K562 (cell line): Measurements from ENCODE around the gene ANKRD65. TPM values are rescaled to one million over a fixed set of nuclear protein-coding genes. Genes with fewer than 3 reads are reported as not detected.

Experiments used
- BACH1 ChIP-seq: fragments of 200-800 bp; sonication (Bioruptor generic); IDR thresholded peaks from 2 replicates; pipeline ENCODE4 v1.6.1; 2016; ENCODE audit warnings: missing genetic modification characterization, missing compliant biosample characterization
- BRD9 ChIP-seq: fragments of 450-650 bp; IDR thresholded peaks from 2 replicates; pipeline ENCODE4 v1.6.1; 2018; ENCODE audit warnings: low read depth; ENCODE audit not compliant: partially characterized antibody
- DIDO1 ChIP-seq: fragments of 450-650 bp; IDR thresholded peaks from 2 replicates; pipeline ENCODE4 v1.6.1; 2016; ENCODE audit warnings: low read depth, missing biosample characterization, missing genetic modification characterization
- E2F1 ChIP-seq: sonication (generic); formaldehyde crosslinking; IDR thresholded peaks from 2 replicates; pipeline ENCODE4 v1.8.1; 2023; ENCODE audit warnings: mild to moderate bottlenecking, missing genetic modification reagents, moderate library complexity
- ETV5 ChIP-seq: sonication (generic); formaldehyde crosslinking; IDR thresholded peaks from 2 replicates; pipeline ENCODE4 v1.4.0; 2020; ENCODE audit warnings: low read depth, mild to moderate bottlenecking, missing genetic modification reagents
- ILK ChIP-seq: fragments of 450-650 bp; IDR thresholded peaks from 2 replicates; pipeline ENCODE4 v1.6.1; 2016; ENCODE audit warnings: missing genetic modification characterization, low read depth, mild to moderate bottlenecking, missing compliant biosample characterization, moderate library complexity, borderline replicate concordance
- NCOR1 ChIP-seq: fragments of 450-650 bp; IDR thresholded peaks from 2 replicates; pipeline ENCODE4 v1.6.1; 2016; ENCODE audit warnings: mild to moderate bottlenecking, moderate library complexity
- NFRKB ChIP-seq: fragments of 450-650 bp; IDR thresholded peaks from 2 replicates; pipeline ENCODE4 v1.6.1; 2016; ENCODE audit warnings: low read depth
- NFXL1 ChIP-seq: fragments of 450-650 bp; formaldehyde crosslinking; IDR thresholded peaks from 2 replicates; pipeline ENCODE4 v1.4.0; 2021; ENCODE audit warnings: mild to moderate bottlenecking
- PTTG1 ChIP-seq: fragments of 450-650 bp; IDR thresholded peaks from 2 replicates; pipeline ENCODE4 v1.6.1; 2016; ENCODE audit warnings: low read depth, mild to moderate bottlenecking, missing genetic modification characterization, missing compliant biosample characterization
- RBFOX2 ChIP-seq: fragments of 200-400 bp; formaldehyde crosslinking; IDR thresholded peaks from 2 replicates; pipeline ENCODE4 v1.6.1; 2017; ENCODE audit warnings: low read depth, mild to moderate bottlenecking, low read length, moderate library complexity
- TCF3 ChIP-seq: sonication (generic); formaldehyde crosslinking; IDR thresholded peaks from 2 replicates; pipeline ENCODE4 v1.4.0; 2020; ENCODE audit warnings: mild to moderate bottlenecking, missing genetic modification reagents
- ZNF12 ChIP-seq: sonication (generic); formaldehyde crosslinking; IDR thresholded peaks from 2 replicates; pipeline ENCODE4 v1.4.0; 2020; ENCODE audit warnings: mild to moderate bottlenecking, missing genetic modification reagents
- ZNF133 ChIP-seq: fragments of 250-450 bp; sonication (Bioruptor Pico); IDR thresholded peaks from 2 replicates; pipeline ENCODE4 v1.4.0; 2020; ENCODE audit warnings: mild to moderate bottlenecking
- ZNF354B ChIP-seq: fragments of 250-450 bp; sonication (Bioruptor Pico); IDR thresholded peaks from 2 replicates; pipeline ENCODE4 v1.4.0; 2020
- ZNF561 ChIP-seq: fragments of 450-650 bp; formaldehyde crosslinking; conservative IDR thresholded peaks from 2 replicates; pipeline ENCODE4 v1.4.0; 2020; ENCODE audit warnings: mild to moderate bottlenecking, moderate library complexity
- ZNF695 ChIP-seq: fragments of 450-650 bp; formaldehyde crosslinking; IDR thresholded peaks from 2 replicates; pipeline ENCODE4 v1.4.0; 2020; ENCODE audit warnings: mild to moderate bottlenecking, moderate library complexity
- ZNF699 ChIP-seq: fragments of 250-450 bp; sonication (Bioruptor Pico); IDR thresholded peaks from 2 replicates; pipeline ENCODE4 v1.8.0; 2021; ENCODE audit warnings: mild to moderate bottlenecking, moderate library complexity; ENCODE audit not compliant: insufficient replicate concordance
- ZNF830 ChIP-seq: fragments of 250-450 bp; sonication (Bioruptor Pico); IDR thresholded peaks from 2 replicates; pipeline ENCODE4 v1.5.0; 2021; ENCODE audit warnings: mild to moderate bottlenecking
- polyA plus RNA-seq, 8 experiments: library from polyadenylated mRNA; depleted of rRNA in 4 of 8; stranded (reverse) in 5 of 8; unstranded in 3 of 8; fragments of >200 nt; fragmentation: Nextera tagmentation in 2 of 8; fragmentation: Illumina TruSeq in 1 of 8; extraction: Ambion mirVana in 2 of 8; extraction: Trizol in 1 of 8; gene quantifications; 2 replicates each; pipeline versions ENCODE4 v1.2.1 to v1.2.3, GENCODE V29; 2011 to 2014; ENCODE audit warnings: inconsistent platforms in 1 of 8, missing spikeins in 1 of 8
- total RNA-seq, 7 experiments: library from RNA; depleted of rRNA in 6 of 7; stranded (reverse); fragments of >200 nt in 6 of 7; fragmentation: Illumina TruSeq in 2 of 7; extraction: Trizol in 2 of 7; gene quantifications; 2 replicates each; pipeline versions ENCODE4 v1.2.1 to v1.2.3, GENCODE V29; 2011 to 2021; ENCODE audit warnings: low replicate concordance in 1 of 7
- TF ChIP-seq, protein P1 (sequence below): fragments of 450-650 bp; formaldehyde crosslinking; IDR thresholded peaks from 2 replicates; pipeline ENCODE4 v1.4.0; 2020; ENCODE audit warnings: mild to moderate bottlenecking, moderate library complexity
- TF ChIP-seq, protein P2 (sequence below): sonication (generic); formaldehyde crosslinking; IDR thresholded peaks from 2 replicates; pipeline ENCODE4 v1.8.0; 2023; ENCODE audit warnings: missing genetic modification reagents, mild to moderate bottlenecking, borderline replicate concordance

The ANKRD65 gene
- total and polyA plus RNA-seq, 9 of the 15 experiments (the other 6 are each of a cell fraction or from before 2014, with no cell fraction given) = not detected

GRCh38 chr1:1432951-1433803 lies 12.1 kb upstream of the ANKRD65 start (continued):
- TF ChIP-seq ZNF695 (CRISPR knock-in tag) (no peak), E2F1 (CRISPR knock-in tag) (no peak), NCOR1 (no peak), NFRKB (no peak), DIDO1 (tag) (no peak), BACH1 (tag) (no peak), ILK (tag) (no peak), ZNF830 (CRISPR knock-in tag) (no peak), ZNF561 (CRISPR knock-in tag) (no peak; the same call in 1 of the 2 replicates), ETV5 (CRISPR knock-in tag) (peak; percentile 73; the same call in 1 of the 2 replicates), ZNF133 (CRISPR knock-in tag) (no peak), ZNF354B (no peak), NFXL1 (no peak), RBFOX2 (peak; percentile 70), ZNF699 (CRISPR knock-in tag) (no peak), ZNF12 (CRISPR knock-in tag) (0 out of 2 replicates have a peak, but pooled peaks have one; percentile 40), PTTG1 (no peak), TCF3 (peak; percentile 48; the same call in 1 of the 2 replicates), BRD9 (no peak)
- TF ChIP-seq, protein P1, sequence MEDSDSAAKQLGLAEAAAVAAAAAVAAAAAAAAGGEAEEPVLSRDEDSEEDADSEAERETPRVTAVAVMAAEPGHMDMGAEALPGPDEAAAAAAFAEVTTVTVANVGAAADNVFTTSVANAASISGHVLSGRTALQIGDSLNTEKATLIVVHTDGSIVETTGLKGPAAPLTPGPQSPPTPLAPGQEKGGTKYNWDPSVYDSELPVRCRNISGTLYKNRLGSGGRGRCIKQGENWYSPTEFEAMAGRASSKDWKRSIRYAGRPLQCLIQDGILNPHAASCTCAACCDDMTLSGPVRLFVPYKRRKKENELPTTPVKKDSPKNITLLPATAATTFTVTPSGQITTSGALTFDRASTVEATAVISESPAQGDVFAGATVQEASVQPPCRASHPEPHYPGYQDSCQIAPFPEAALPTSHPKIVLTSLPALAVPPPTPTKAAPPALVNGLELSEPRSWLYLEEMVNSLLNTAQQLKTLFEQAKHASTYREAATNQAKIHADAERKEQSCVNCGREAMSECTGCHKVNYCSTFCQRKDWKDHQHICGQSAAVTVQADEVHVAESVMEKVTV (CRISPR knock-in tag) = no peak
- TF ChIP-seq, protein P2, sequence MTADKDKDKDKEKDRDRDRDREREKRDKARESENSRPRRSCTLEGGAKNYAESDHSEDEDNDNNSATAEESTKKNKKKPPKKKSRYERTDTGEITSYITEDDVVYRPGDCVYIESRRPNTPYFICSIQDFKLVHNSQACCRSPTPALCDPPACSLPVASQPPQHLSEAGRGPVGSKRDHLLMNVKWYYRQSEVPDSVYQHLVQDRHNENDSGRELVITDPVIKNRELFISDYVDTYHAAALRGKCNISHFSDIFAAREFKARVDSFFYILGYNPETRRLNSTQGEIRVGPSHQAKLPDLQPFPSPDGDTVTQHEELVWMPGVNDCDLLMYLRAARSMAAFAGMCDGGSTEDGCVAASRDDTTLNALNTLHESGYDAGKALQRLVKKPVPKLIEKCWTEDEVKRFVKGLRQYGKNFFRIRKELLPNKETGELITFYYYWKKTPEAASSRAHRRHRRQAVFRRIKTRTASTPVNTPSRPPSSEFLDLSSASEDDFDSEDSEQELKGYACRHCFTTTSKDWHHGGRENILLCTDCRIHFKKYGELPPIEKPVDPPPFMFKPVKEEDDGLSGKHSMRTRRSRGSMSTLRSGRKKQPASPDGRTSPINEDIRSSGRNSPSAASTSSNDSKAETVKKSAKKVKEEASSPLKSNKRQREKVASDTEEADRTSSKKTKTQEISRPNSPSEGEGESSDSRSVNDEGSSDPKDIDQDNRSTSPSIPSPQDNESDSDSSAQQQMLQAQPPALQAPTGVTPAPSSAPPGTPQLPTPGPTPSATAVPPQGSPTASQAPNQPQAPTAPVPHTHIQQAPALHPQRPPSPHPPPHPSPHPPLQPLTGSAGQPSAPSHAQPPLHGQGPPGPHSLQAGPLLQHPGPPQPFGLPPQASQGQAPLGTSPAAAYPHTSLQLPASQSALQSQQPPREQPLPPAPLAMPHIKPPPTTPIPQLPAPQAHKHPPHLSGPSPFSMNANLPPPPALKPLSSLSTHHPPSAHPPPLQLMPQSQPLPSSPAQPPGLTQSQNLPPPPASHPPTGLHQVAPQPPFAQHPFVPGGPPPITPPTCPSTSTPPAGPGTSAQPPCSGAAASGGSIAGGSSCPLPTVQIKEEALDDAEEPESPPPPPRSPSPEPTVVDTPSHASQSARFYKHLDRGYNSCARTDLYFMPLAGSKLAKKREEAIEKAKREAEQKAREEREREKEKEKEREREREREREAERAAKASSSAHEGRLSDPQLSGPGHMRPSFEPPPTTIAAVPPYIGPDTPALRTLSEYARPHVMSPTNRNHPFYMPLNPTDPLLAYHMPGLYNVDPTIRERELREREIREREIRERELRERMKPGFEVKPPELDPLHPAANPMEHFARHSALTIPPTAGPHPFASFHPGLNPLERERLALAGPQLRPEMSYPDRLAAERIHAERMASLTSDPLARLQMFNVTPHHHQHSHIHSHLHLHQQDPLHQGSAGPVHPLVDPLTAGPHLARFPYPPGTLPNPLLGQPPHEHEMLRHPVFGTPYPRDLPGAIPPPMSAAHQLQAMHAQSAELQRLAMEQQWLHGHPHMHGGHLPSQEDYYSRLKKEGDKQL (CRISPR knock-in tag) = no peak
